Neural cell (in vitro differentiated cells): Measurements from ENCODE around the gene ASRGL1. TPM values are rescaled to one million over a fixed set of nuclear protein-coding genes. Genes with fewer than 3 reads are reported as not detected.

Source experiments
- H2AFZ ChIP-seq: fragments of 200-600, 300-800 bp; sonication (generic), shearing (Covaris generic); 2 replicates; pipeline ENCODE4 v1.6.0; 2014; ENCODE audit warnings: low read depth, mild to moderate bottlenecking, antibody characterized with exemption, low read length, moderate library complexity
- H3F3A ChIP-seq: fragments of 200-600 bp; shearing (Covaris generic); 2 replicates; pipeline ENCODE4 v1.6.1; 2016; ENCODE audit warnings: mild to moderate bottlenecking, moderate library complexity, mixed read lengths, antibody characterized with exemption, low read length; ENCODE audit not compliant: insufficient read depth, poor library complexity, severe bottlenecking
- H3K27ac ChIP-seq: fragments of 200-600, 300-800 bp; sonication (generic), shearing (Covaris generic); 2 replicates; pipeline ENCODE4 v1.5.1; 2014; ENCODE audit warnings: mild to moderate bottlenecking, low read length, moderate library complexity
- H3K27me3 ChIP-seq: fragments of 300-800, 200-600 bp; sonication (generic), shearing (Covaris generic); 2 replicates; pipeline ENCODE4 v1.6.0; 2014; ENCODE audit warnings: mild to moderate bottlenecking, low read depth, low read length, moderate library complexity; ENCODE audit not compliant: insufficient read depth
- H3K36me3 ChIP-seq: fragments of 300-800, 200-600 bp; sonication (generic), shearing (Covaris generic); 2 replicates; pipeline ENCODE4 v1.5.1; 2014; ENCODE audit warnings: mild to moderate bottlenecking, antibody characterized with exemption, low read length, moderate library complexity; ENCODE audit not compliant: insufficient read depth
- H3K4me2 ChIP-seq: fragments of 300-800, 200-600 bp; sonication (generic), shearing (Covaris generic); 2 replicates; pipeline ENCODE4 v1.6.0; 2014; ENCODE audit warnings: mild to moderate bottlenecking, low read length
- H3K4me3 ChIP-seq: fragments of 300-800, 200-600 bp; sonication (generic), shearing (Covaris generic); 2 replicates; pipeline ENCODE4 v1.5.1; 2014; ENCODE audit warnings: mild to moderate bottlenecking, low read length, moderate library complexity
- H3K79me2 ChIP-seq: fragments of 200-600 bp; shearing (Covaris generic); replicated peaks from 2 replicates; pipeline ENCODE4 v1.6.0; 2014; ENCODE audit warnings: mild to moderate bottlenecking, low read length, moderate library complexity; ENCODE audit not compliant: insufficient read depth
- H3K9ac ChIP-seq: fragments of 300-800, 200-600 bp; sonication (generic), shearing (Covaris generic); 2 replicates; pipeline ENCODE4 v1.6.1; 2016; ENCODE audit warnings: mild to moderate bottlenecking, low read length, mixed read lengths
- H3K9me2 ChIP-seq: fragments of 200-600 bp; shearing (Covaris generic); 2 replicates; pipeline ENCODE4 v1.6.1; 2016; ENCODE audit warnings: mild to moderate bottlenecking, low read length, mixed read lengths; ENCODE audit not compliant: insufficient read depth
- H3K9me3 ChIP-seq: fragments of 200-600, 300-800 bp; sonication (generic), shearing (Covaris generic); 2 replicates; pipeline ENCODE4 v1.6.1; 2016; ENCODE audit warnings: mild to moderate bottlenecking, mixed run types, low read length, moderate library complexity, mixed read lengths
- H4K20me1 ChIP-seq: fragments of 200-600 bp; shearing (Covaris generic); 2 replicates; pipeline ENCODE4 v1.6.1; 2016; ENCODE audit warnings: mild to moderate bottlenecking, mixed run types; ENCODE audit not compliant: insufficient read depth
- EP300 ChIP-seq: fragments of 450-650 bp; conservative IDR thresholded peaks from 2 replicates; pipeline ENCODE4 v1.6.1; 2014; ENCODE audit warnings: antibody characterized with exemption, mild to moderate bottlenecking, moderate library complexity; ENCODE audit not compliant: poor library complexity, severe bottlenecking
- EZH2 ChIP-seq: fragments of 200-600, 300-800 bp; shearing (Covaris generic), sonication (generic); IDR thresholded peaks from 2 replicates; pipeline ENCODE4 v1.6.1; 2014; ENCODE audit warnings: antibody characterized with exemption, low read length, borderline replicate concordance, mild to moderate bottlenecking; ENCODE audit not compliant: insufficient read depth, poor library complexity, severe bottlenecking
- MXI1 ChIP-seq: fragments of 450-650 bp; conservative IDR thresholded peaks from 2 replicates; pipeline ENCODE4 v1.6.1; 2014; ENCODE audit warnings: antibody characterized with exemption, mild to moderate bottlenecking; ENCODE audit not compliant: poor library complexity, severe bottlenecking
- POLR2AphosphoS5 ChIP-seq: IDR thresholded peaks from 2 replicates; pipeline ENCODE4 v1.6.1; 2012
- RAD21 ChIP-seq: fragments of 450-650 bp; conservative IDR thresholded peaks from 2 replicates; pipeline ENCODE4 v1.6.1; 2014; ENCODE audit warnings: antibody characterized with exemption, mild to moderate bottlenecking, moderate library complexity
- SMC3 ChIP-seq: fragments of 450-650 bp; conservative IDR thresholded peaks from 2 replicates; pipeline ENCODE4 v1.6.1; 2014; ENCODE audit warnings: antibody characterized with exemption, mild to moderate bottlenecking, moderate library complexity; ENCODE audit not compliant: poor library complexity
- TAF1 ChIP-seq: IDR thresholded peaks from 2 replicates; pipeline ENCODE4 v1.6.1; 2012; ENCODE audit warnings: low read depth
- polyA plus RNA-seq: library from polyadenylated mRNA; depleted of rRNA; stranded (reverse); fragments of >200 nt; gene quantifications from 2 replicates; pipeline ENCODE4 v1.2.3, GENCODE V29; 2014
- TF ChIP-seq, protein P1 (sequence below): IDR thresholded peaks from 2 replicates; pipeline ENCODE4 v1.6.1; 2012; ENCODE audit warnings: borderline replicate concordance
- TF ChIP-seq, protein P2 (sequence below): fragments of 450-650 bp; IDR thresholded peaks from 2 replicates; pipeline ENCODE4 v1.5.1; 2014; ENCODE audit warnings: antibody characterized with exemption, mild to moderate bottlenecking, moderate library complexity; ENCODE audit not compliant: poor library complexity, severe bottlenecking

The ASRGL1 gene
- polyA plus RNA-seq, 1 donor from 2014 or later: 129 TPM

GRCh38 chr11:62416596-62416995 is 79.3 kb downstream of the ASRGL1 start:
- no peaks in the 10 kb centered on the region for H3K36me3 ChIP-seq
- H3K4me3 ChIP-seq: no peak overlapping the region
- no peaks in the 10 kb centered on the region for H3K9me2 ChIP-seq
- no peaks in the 10 kb centered on the region for H3K27me3 ChIP-seq
- H3F3A ChIP-seq: no peaks in the 10 kb centered on the region
- H3K27ac ChIP-seq: no peak overlapping the region
- H4K20me1 ChIP-seq: no peaks in the 10 kb centered on the region
- no peaks in the 10 kb centered on the region for H3K79me2 ChIP-seq
- TF ChIP-seq, protein P1, sequence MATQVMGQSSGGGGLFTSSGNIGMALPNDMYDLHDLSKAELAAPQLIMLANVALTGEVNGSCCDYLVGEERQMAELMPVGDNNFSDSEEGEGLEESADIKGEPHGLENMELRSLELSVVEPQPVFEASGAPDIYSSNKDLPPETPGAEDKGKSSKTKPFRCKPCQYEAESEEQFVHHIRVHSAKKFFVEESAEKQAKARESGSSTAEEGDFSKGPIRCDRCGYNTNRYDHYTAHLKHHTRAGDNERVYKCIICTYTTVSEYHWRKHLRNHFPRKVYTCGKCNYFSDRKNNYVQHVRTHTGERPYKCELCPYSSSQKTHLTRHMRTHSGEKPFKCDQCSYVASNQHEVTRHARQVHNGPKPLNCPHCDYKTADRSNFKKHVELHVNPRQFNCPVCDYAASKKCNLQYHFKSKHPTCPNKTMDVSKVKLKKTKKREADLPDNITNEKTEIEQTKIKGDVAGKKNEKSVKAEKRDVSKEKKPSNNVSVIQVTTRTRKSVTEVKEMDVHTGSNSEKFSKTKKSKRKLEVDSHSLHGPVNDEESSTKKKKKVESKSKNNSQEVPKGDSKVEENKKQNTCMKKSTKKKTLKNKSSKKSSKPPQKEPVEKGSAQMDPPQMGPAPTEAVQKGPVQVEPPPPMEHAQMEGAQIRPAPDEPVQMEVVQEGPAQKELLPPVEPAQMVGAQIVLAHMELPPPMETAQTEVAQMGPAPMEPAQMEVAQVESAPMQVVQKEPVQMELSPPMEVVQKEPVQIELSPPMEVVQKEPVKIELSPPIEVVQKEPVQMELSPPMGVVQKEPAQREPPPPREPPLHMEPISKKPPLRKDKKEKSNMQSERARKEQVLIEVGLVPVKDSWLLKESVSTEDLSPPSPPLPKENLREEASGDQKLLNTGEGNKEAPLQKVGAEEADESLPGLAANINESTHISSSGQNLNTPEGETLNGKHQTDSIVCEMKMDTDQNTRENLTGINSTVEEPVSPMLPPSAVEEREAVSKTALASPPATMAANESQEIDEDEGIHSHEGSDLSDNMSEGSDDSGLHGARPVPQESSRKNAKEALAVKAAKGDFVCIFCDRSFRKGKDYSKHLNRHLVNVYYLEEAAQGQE: no peak
- TF ChIP-seq, protein P2, sequence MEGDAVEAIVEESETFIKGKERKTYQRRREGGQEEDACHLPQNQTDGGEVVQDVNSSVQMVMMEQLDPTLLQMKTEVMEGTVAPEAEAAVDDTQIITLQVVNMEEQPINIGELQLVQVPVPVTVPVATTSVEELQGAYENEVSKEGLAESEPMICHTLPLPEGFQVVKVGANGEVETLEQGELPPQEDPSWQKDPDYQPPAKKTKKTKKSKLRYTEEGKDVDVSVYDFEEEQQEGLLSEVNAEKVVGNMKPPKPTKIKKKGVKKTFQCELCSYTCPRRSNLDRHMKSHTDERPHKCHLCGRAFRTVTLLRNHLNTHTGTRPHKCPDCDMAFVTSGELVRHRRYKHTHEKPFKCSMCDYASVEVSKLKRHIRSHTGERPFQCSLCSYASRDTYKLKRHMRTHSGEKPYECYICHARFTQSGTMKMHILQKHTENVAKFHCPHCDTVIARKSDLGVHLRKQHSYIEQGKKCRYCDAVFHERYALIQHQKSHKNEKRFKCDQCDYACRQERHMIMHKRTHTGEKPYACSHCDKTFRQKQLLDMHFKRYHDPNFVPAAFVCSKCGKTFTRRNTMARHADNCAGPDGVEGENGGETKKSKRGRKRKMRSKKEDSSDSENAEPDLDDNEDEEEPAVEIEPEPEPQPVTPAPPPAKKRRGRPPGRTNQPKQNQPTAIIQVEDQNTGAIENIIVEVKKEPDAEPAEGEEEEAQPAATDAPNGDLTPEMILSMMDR: no peak
- no peak for TF ChIP-seq MXI1
- no peak for TF ChIP-seq SMC3
- no peak for TF ChIP-seq EP300
- no peak for TF ChIP-seq RAD21
- TF ChIP-seq POLR2AphosphoS5: no peak
- no peak for TF ChIP-seq EZH2
- TF ChIP-seq TAF1: no peak
- no peak overlapping the region for H2AFZ ChIP-seq
- no peak overlapping the region for H3K9ac ChIP-seq
- H3K9me3 ChIP-seq: no peaks in the 10 kb centered on the region
- no peak overlapping the region for H3K4me2 ChIP-seq

- TF ChIP-seq MXI1 (no peak), RAD21 (no peak), TAF1 (no peak), EZH2 (no peak), POLR2AphosphoS5 (no peak), EP300 (no peak), SMC3 (no peak)
- TF ChIP-seq, protein P1: no peak
- TF ChIP-seq, protein P2: no peak
- Histone ChIP-seq H3K4me2 (no peak overlapping the region), H2AFZ (no peak overlapping the region), H3K27me3 (no peaks in the 10 kb centered on the region), H3K9me2 (no peaks in the 10 kb centered on the region), H3K36me3 (no peaks in the 10 kb centered on the region), H3F3A (no peaks in the 10 kb centered on the region), H3K9ac (no peak overlapping the region), H3K9me3 (no peaks in the 10 kb centered on the region), H3K27ac (no peak overlapping the region), H3K79me2 (no peaks in the 10 kb centered on the region), H3K4me3 (no peak overlapping the region), H4K20me1 (no peaks in the 10 kb centered on the region)
Observed at GRCh38 chr11:62418136-62418535, 80.9 kb downstream of the ASRGL1 start.
